HCT116 (cell line): ENCODE results near the gene SOX30. TPM values are rescaled to one million over a fixed set of nuclear protein-coding genes. Genes with fewer than 3 reads are reported as not detected.

Experiments used
- ATAC-seq: fragments of 200-7000 bp; cut with Tn5 transposase; 2 replicates; pipeline ENCODE4 v1.9.1; 2020; ENCODE audit warnings: mild to moderate bottlenecking, moderate library complexity
- BruUV-seq: library from RNA; stranded (reverse); fragments of 400-500 nt; replicated peaks from 2 replicates; lab custom pipeline; 2021; lab: Mats Ljungman, UMichigan
- CTCF ChIA-PET: fragments of 300-600 bp; sonication (Branson Sonifier 250); formaldehyde crosslinking; loops from one replicate; lab custom pipeline; 2021; ENCODE audit warnings: antibody characterized with exemption; lab: Charles Lee
- POLR2A ChIA-PET: fragments of 300-600, 350-600 bp; sonication (Branson Sonifier 250); formaldehyde crosslinking; loops from one replicate; lab custom pipeline; 2021; ENCODE audit warnings: antibody characterized with exemption; lab: Charles Lee
- RAD21 ChIA-PET, 2 experiments: fragments of 300-600 bp; sonication (Branson Sonifier 250); formaldehyde crosslinking; loops; one replicate each; lab custom pipeline; 2023; ENCODE audit warnings: low total read pairs in 2 of 2; ENCODE audit not compliant: uncharacterized antibody in 2 of 2, unreplicated experiment in 2 of 2, low non-redundant PET in 1 of 2; lab: Charles Lee
- DNase-seq: peaks from one replicate; pipeline ENCODE4 v3.0.0-alpha.2; 2010; ENCODE audit warnings: low read depth, low spot score
- H2AFZ ChIP-seq: fragments of 200-600 bp; shearing (Covaris generic), sonication (generic); 2 replicates; pipeline ENCODE4 v1.6.1; 2017; ENCODE audit warnings: low read depth, mixed run types, mixed read lengths, antibody characterized with exemption, low read length; ENCODE audit not compliant: poor library complexity, severe bottlenecking
- H3K27ac ChIP-seq: 2 replicates; pipeline ENCODE4 v1.5.1; 2012; ENCODE audit warnings: low read depth, low read length
- H3K27me3 ChIP-seq: fragments of 200-600 bp; sonication (generic); 2 replicates; pipeline ENCODE4 v1.6.1; 2016; ENCODE audit warnings: mixed run types, low read length, mixed read lengths; ENCODE audit not compliant: insufficient read depth
- H3K36me3 ChIP-seq, 2 experiments: fragments of 200-500 bp in 1 of 2; fragments of 200-600 bp in 1 of 2; sonication (Bioruptor generic) in 1 of 2; sonication (generic) in 1 of 2; 2 replicates each; pipeline versions ENCODE4 v1.5.1 to v1.6.1; 2014 to 2016; ENCODE audit warnings: low read length in 2 of 2, inconsistent platforms in 1 of 2, mixed read lengths in 1 of 2, mixed run types in 1 of 2; ENCODE audit not compliant: insufficient read depth in 2 of 2, control insufficient read depth in 1 of 2
- H3K4me1 ChIP-seq, 2 experiments: fragments of 200-600 bp in 1 of 2; sonication (generic) in 1 of 2; 2 replicates each; pipeline versions ENCODE4 v1.5.1 to v1.6.1; 2012 to 2017; ENCODE audit warnings: low read length in 2 of 2, inconsistent platforms in 1 of 2, mild to moderate bottlenecking in 1 of 2, mixed read lengths in 1 of 2, mixed run types in 1 of 2, moderate library complexity in 1 of 2; ENCODE audit not compliant: insufficient read depth in 2 of 2, control insufficient read depth in 1 of 2
- H3K4me2 ChIP-seq: fragments of 200-600 bp; sonication (generic); 2 replicates; pipeline ENCODE4 v1.6.1; 2017; ENCODE audit warnings: mixed run types, low read length, mixed read lengths
- H3K4me3 ChIP-seq, 2 experiments: fragments of 200-600 bp in 1 of 2; sonication (generic) in 1 of 2; replicated peaks in 1 of 2; 2 replicates each; pipeline ENCODE4 v1.5.1; 2011 to 2016; ENCODE audit warnings: low read length in 2 of 2, control low read depth in 1 of 2, low read depth in 1 of 2, mild to moderate bottlenecking in 1 of 2, mixed read lengths in 1 of 2, mixed run types in 1 of 2
- H3K79me2 ChIP-seq: fragments of 200-600 bp; sonication (generic); 2 replicates; pipeline ENCODE4 v1.6.1; 2017; ENCODE audit warnings: mild to moderate bottlenecking, mixed run types, low read length, moderate library complexity, mixed read lengths; ENCODE audit not compliant: insufficient read depth
- H3K9ac ChIP-seq: fragments of 200-600 bp; sonication (generic); 2 replicates; pipeline ENCODE4 v1.6.1; 2016; ENCODE audit warnings: low read length, mixed read lengths
- H3K9me2 ChIP-seq: fragments of 200-600 bp; sonication (generic), shearing (Covaris generic); 2 replicates; pipeline ENCODE4 v1.6.1; 2017; ENCODE audit warnings: mixed run types, mild to moderate bottlenecking, moderate library complexity; ENCODE audit not compliant: insufficient read depth
- H3K9me3 ChIP-seq, 2 experiments: fragments of 200-500 bp in 1 of 2; fragments of 200-600 bp in 1 of 2; sonication (Bioruptor generic) in 1 of 2; sonication (generic) in 1 of 2; 2 replicates each; pipeline ENCODE4 v1.6.1; 2014 to 2017; ENCODE audit warnings: low read length in 2 of 2, mixed read lengths in 2 of 2, inconsistent platforms in 1 of 2, low read depth in 1 of 2, mild to moderate bottlenecking in 1 of 2, mixed run types in 1 of 2, moderate library complexity in 1 of 2; ENCODE audit not compliant: control insufficient read depth in 1 of 2, insufficient read depth in 1 of 2
- H4K20me1 ChIP-seq: fragments of 200-600 bp; sonication (generic), shearing (Covaris generic); 2 replicates; pipeline ENCODE4 v1.6.1; 2017; ENCODE audit warnings: mixed run types, mild to moderate bottlenecking, moderate library complexity; ENCODE audit not compliant: insufficient read depth
- CTCF ChIP-seq, 3 experiments: fragments of 200-600 bp in 1 of 3; sonication (generic) in 1 of 3; IDR thresholded peaks in 2 of 3; conservative IDR thresholded peaks in 1 of 3; 2 replicates each; pipeline ENCODE4 v1.5.1; 2012 to 2017; ENCODE audit warnings: low read depth in 2 of 3, low read length in 2 of 3, antibody characterized with exemption in 1 of 3, borderline replicate concordance in 1 of 3, control low read depth in 1 of 3, mild to moderate bottlenecking in 1 of 3, mixed read lengths in 1 of 3, mixed run types in 1 of 3, moderate library complexity in 1 of 3; ENCODE audit not compliant: insufficient read depth in 1 of 3
- EGR1 ChIP-seq: IDR thresholded peaks from 2 replicates; pipeline ENCODE4 v1.6.1; 2012; ENCODE audit warnings: low read depth
- EZH2 ChIP-seq: fragments of 200-600 bp; sonication (generic); IDR thresholded peaks from 2 replicates; pipeline ENCODE4 v1.6.1; 2017; ENCODE audit warnings: antibody characterized with exemption, mixed run types
- EZH2phosphoT487 ChIP-seq: fragments of 200-600 bp; IDR thresholded peaks from 2 replicates; pipeline ENCODE4 v1.6.1; 2018; ENCODE audit warnings: antibody characterized with exemption, borderline replicate concordance
- SIN3A ChIP-seq: IDR thresholded peaks from 2 replicates; pipeline ENCODE4 v1.6.1; 2012; ENCODE audit warnings: low read depth
- SRF ChIP-seq: IDR thresholded peaks from 2 replicates; pipeline ENCODE4 v1.6.1; 2012; ENCODE audit warnings: low read depth
- ZFX ChIP-seq: fragments of 450-650 bp; IDR thresholded peaks from 2 replicates; pipeline ENCODE4 v1.6.1; 2017
- intact Hi-C: fragments of 100-400 bp; cut with micrococcal nuclease; formaldehyde crosslinking; loops from 2 replicates; pipeline ENCODE4 v1.10.0; 2022
- total RNA-seq: library from RNA; stranded (reverse); gene quantifications from one replicate; pipeline ENCODE4 v1.2.1, GENCODE V29; 2021; ENCODE audit not compliant: unreplicated experiment

Gene SOX30
- total RNA-seq, 1 experiment from 2014 or later, result 0.27 TPM

GRCh38 chr5:157690690-157691433 is 38.6 kb upstream of the SOX30 start:
- Histone ChIP-seq H3K9ac (no peak overlapping the region), H3K36me3 (no peaks in the 10 kb centered on the region), H2AFZ (no peak overlapping the region), H3K27ac (no peak overlapping the region), H4K20me1 (no peaks in the 10 kb centered on the region)
- intact Hi-C loops, result no loop called here
- TF ChIP-seq EZH2 (no peak), SIN3A (no peak), EZH2phosphoT487 (no peak)
- TF ChIP-seq, all 23 proteins: peak for 0
- ChIA-PET RAD21 (no interaction called here), POLR2A (no interaction called here), CTCF (no interaction called here)
- no peaks in the 10 kb centered on the region for H3K9me3 ChIP-seq
- H3K9me2 ChIP-seq, result no peaks in the 10 kb centered on the region
- no peak overlapping the region for H3K4me3 ChIP-seq
- ATAC-seq, result no peak
- no peaks in the 10 kb centered on the region for H3K79me2 ChIP-seq
- no peak for DNase-seq
- no TSS peak for BruUV-seq
- no peaks in the 10 kb centered on the region for H3K4me1 ChIP-seq
- H3K4me2 ChIP-seq, result no peak overlapping the region
- no peaks in the 10 kb centered on the region for H3K27me3 ChIP-seq

DNA sequence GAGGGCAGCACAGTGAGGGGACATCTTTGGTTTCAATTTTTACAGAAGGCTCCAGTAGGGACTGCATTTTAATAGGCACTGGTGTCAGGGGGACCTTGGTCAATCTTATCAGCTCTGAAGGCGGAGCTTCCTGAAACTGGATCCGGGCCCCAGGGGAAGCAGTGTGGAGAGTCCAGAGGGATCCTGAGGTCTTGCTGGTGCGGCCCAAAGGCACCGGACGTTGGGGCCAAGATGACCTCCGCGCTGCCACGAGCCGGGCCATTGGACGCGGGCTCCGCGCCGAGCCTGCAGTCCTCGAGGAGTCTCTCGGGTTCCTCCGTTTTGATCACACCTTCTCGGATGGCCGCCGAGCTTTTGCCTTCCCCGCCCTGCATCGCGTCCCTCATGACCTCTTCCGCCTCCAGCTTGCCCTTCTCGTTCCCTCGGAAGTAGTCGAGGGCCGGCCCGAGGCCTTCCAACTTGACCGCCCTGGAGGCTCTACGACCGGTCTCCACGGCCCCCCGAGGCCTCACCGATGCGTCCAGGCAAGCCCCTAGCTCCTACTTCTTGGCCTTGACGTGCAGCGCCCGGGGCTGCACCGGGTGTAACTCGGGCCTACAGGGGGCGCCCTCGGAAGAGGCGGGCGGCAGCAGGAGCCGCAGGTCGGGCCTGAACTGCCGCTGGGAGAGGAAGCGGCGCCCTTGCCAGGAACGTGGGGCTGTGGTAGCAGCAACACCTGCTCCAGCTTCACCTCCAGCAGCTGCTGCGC is 37.9 kb upstream of the SOX30 start:
- intact Hi-C loops, result no loop called here
- Histone ChIP-seq H2AFZ (no peak overlapping the region), H3K4me1 (no peaks in the 10 kb centered on the region)
- peak; percentile 40 for ATAC-seq
- no TSS peak for BruUV-seq
- CTCF ChIA-PET, result no interaction called here
- TF ChIP-seq EZH2phosphoT487 (no peak), EGR1 (no peak), SRF (no peak), CTCF (IDR thresholded peaks at IDR 0.05 in 2 of 3, conservative IDR thresholded peaks at IDR 0.05 in 1 of 3; ENCODE audit: borderline replicate concordance in 1 of 3, insufficient read depth in 1 of 3, low read depth in 2 of 3, low read length in 2 of 3) (peak in 1 of 3 experiments; percentile 24; a peak in 2 of 6 replicates), ZFX (no peak)
- TF ChIP-seq, all 23 proteins: peak for 1
- POLR2A ChIA-PET, result no interaction called here
- no peak for DNase-seq
- Histone ChIP-seq H3K79me2 (no peaks in the 10 kb centered on the region), H3K4me2 (no peak overlapping the region), H3K4me3 (no peak overlapping the region), H3K27ac (no peak overlapping the region), H4K20me1 (no peaks in the 10 kb centered on the region), H3K36me3 (no peaks in the 10 kb centered on the region), H3K9me2 (no peaks in the 10 kb centered on the region), H3K9ac (no peak overlapping the region), H3K9me3 (no peaks in the 10 kb centered on the region), H3K27me3 (no peaks in the 10 kb centered on the region)
- RAD21 ChIA-PET, result no interaction called here
